KMS-11 (cell line): Measurements from ENCODE around the gene ANGEL1.
A peak's percentile ranks its signal among the peaks of the same experiment; 100 is the strongest.

Experiments used
- H2AFZ ChIP-seq: fragments of 200-600 bp; sonication (generic); 2 replicates; pipeline ENCODE4 v1.6.1; 2016; ENCODE audit warnings: antibody characterized with exemption, mixed run types, low read depth
- H3K27ac ChIP-seq: fragments of 200-600 bp; sonication (generic); 2 replicates; pipeline ENCODE4 v1.6.1; 2016; ENCODE audit warnings: mild to moderate bottlenecking, mixed run types
- H3K27me3 ChIP-seq: fragments of 200-600 bp; sonication (generic); 2 replicates; pipeline ENCODE4 v1.6.1; 2017; ENCODE audit warnings: mild to moderate bottlenecking, low read depth, mixed run types, moderate library complexity; ENCODE audit not compliant: insufficient read depth
- H3K36me3 ChIP-seq: fragments of 200-600 bp; sonication (generic); 2 replicates; pipeline ENCODE4 v1.6.1; 2017; ENCODE audit warnings: mild to moderate bottlenecking, mixed run types; ENCODE audit not compliant: insufficient read depth
- H3K4me1 ChIP-seq: fragments of 200-600 bp; sonication (generic); 2 replicates; pipeline ENCODE4 v1.6.1; 2016; ENCODE audit warnings: mild to moderate bottlenecking, low read depth, mixed run types; ENCODE audit not compliant: poor library complexity, severe bottlenecking
- H3K4me2 ChIP-seq: fragments of 200-600 bp; sonication (generic); 2 replicates; pipeline ENCODE4 v1.7.0; 2016; ENCODE audit warnings: mild to moderate bottlenecking, mixed run types
- H3K4me3 ChIP-seq: fragments of 200-600 bp; sonication (generic); IDR thresholded peaks from 2 replicates; pipeline ENCODE4 v1.6.1; 2017; ENCODE audit warnings: low read depth, low read length, mixed read lengths; ENCODE audit not compliant: insufficient read depth
- H3K79me2 ChIP-seq: fragments of 200-600 bp; sonication (generic); 2 replicates; pipeline ENCODE4 v1.6.1; 2016; ENCODE audit warnings: low read depth, mixed run types; ENCODE audit not compliant: insufficient read depth
- H3K9ac ChIP-seq: fragments of 200-600 bp; sonication (generic); 2 replicates; pipeline ENCODE4 v1.6.1; 2016; ENCODE audit warnings: mild to moderate bottlenecking, mixed run types
- H4K20me1 ChIP-seq: fragments of 200-600 bp; sonication (generic); 2 replicates; pipeline ENCODE4 v1.6.1; 2016; ENCODE audit warnings: mild to moderate bottlenecking, mixed run types; ENCODE audit not compliant: insufficient read depth
- TF ChIP-seq, protein P1 (sequence below): fragments of 200-600 bp; sonication (generic); conservative IDR thresholded peaks from 2 replicates; pipeline ENCODE4 v1.6.1; 2017; ENCODE audit warnings: low read depth, mild to moderate bottlenecking, antibody characterized with exemption, low read length, moderate library complexity, mixed read lengths

The ANGEL1 gene

GRCh38 chr14:76793324-76793723 is 19.4 kb downstream of the ANGEL1 start:
- Histone ChIP-seq H3K79me2 (no peaks in the 10 kb centered on the region), H3K4me1 (peaks cover 3% of the 10 kb centered on the region), H2AFZ (no peak overlapping the region), H3K4me2 (no peak overlapping the region), H4K20me1 (no peaks in the 10 kb centered on the region), H3K36me3 (no peaks in the 10 kb centered on the region), H3K4me3 (no peak overlapping the region), H3K9ac (no peak overlapping the region), H3K27ac (no peak overlapping the region), H3K27me3 (no peaks in the 10 kb centered on the region)
- TF ChIP-seq, protein P1, sequence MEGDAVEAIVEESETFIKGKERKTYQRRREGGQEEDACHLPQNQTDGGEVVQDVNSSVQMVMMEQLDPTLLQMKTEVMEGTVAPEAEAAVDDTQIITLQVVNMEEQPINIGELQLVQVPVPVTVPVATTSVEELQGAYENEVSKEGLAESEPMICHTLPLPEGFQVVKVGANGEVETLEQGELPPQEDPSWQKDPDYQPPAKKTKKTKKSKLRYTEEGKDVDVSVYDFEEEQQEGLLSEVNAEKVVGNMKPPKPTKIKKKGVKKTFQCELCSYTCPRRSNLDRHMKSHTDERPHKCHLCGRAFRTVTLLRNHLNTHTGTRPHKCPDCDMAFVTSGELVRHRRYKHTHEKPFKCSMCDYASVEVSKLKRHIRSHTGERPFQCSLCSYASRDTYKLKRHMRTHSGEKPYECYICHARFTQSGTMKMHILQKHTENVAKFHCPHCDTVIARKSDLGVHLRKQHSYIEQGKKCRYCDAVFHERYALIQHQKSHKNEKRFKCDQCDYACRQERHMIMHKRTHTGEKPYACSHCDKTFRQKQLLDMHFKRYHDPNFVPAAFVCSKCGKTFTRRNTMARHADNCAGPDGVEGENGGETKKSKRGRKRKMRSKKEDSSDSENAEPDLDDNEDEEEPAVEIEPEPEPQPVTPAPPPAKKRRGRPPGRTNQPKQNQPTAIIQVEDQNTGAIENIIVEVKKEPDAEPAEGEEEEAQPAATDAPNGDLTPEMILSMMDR = no peak

- no peaks in the 10 kb centered on the region for H3K36me3 ChIP-seq
- no peak overlapping the region for H3K9ac ChIP-seq
- no peak overlapping the region for H2AFZ ChIP-seq
- H3K79me2 ChIP-seq = no peaks in the 10 kb centered on the region
- no peak overlapping the region for H3K4me2 ChIP-seq
- no peaks in the 10 kb centered on the region for H3K27me3 ChIP-seq
- TF ChIP-seq, protein P1 = no peak
- no peak overlapping the region for H3K4me3 ChIP-seq
- peaks cover 3% of the 10 kb centered on the region for H3K4me1 ChIP-seq
- no peaks in the 10 kb centered on the region for H4K20me1 ChIP-seq
- H3K27ac ChIP-seq = no peak overlapping the region
Measured at GRCh38 chr14:76792422-76792821, 20.3 kb downstream of the ANGEL1 start.

GRCh38 chr14:76786601-76787000 is 26.1 kb downstream of the ANGEL1 start:
- no peaks in the 10 kb centered on the region for H4K20me1 ChIP-seq
- H3K79me2 ChIP-seq = no peaks in the 10 kb centered on the region
- H3K4me2 ChIP-seq = no peak overlapping the region
- H3K4me3 ChIP-seq = no peak overlapping the region
- no peak overlapping the region for H3K27ac ChIP-seq
- H3K4me1 ChIP-seq = no peaks in the 10 kb centered on the region
- no peaks in the 10 kb centered on the region for H3K36me3 ChIP-seq
- H2AFZ ChIP-seq = no peak overlapping the region
- TF ChIP-seq, protein P1 = no peak
- H3K27me3 ChIP-seq = no peaks in the 10 kb centered on the region
- H3K9ac ChIP-seq = no peak overlapping the region

DNA sequence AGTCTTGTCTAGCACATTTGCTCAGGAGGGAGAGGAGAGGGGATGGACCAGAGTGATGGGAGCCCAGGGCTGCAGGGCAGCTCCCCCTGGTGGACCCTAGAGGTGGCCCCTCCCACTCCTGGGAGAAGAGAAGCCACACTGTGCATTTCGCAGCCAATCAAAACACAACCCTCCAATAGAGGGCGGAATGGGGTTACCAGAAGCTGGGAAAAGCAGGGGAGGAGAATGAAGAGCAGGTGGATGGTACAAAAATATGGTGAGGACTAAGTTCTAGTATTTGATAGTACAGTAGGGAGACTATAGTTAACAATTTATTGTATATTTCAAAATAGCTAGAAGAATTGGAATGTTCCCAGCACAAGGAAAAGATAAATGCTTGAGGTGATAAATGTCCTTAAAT is 27.8 kb downstream of the ANGEL1 start:
- no peak overlapping the region for H3K9ac ChIP-seq
- H3K4me3 ChIP-seq = no peak overlapping the region
- TF ChIP-seq, protein P1 = peak; percentile 63
- H3K79me2 ChIP-seq = no peaks in the 10 kb centered on the region
- no peak overlapping the region for H3K4me2 ChIP-seq
- no peaks in the 10 kb centered on the region for H3K36me3 ChIP-seq
- no peaks in the 10 kb centered on the region for H3K27me3 ChIP-seq
- no peak overlapping the region for H3K27ac ChIP-seq
- H4K20me1 ChIP-seq = no peaks in the 10 kb centered on the region
- H3K4me1 ChIP-seq = no peaks in the 10 kb centered on the region
- H2AFZ ChIP-seq = no peak overlapping the region
